ENCODE measurements around the gene ALDH2.
"Not testable (repeated sequence)": the region's sequence is repeated elsewhere in the genome, so short reads cannot be mapped to it uniquely, and the experiment has no call there.

The ALDH2 gene

DNA sequence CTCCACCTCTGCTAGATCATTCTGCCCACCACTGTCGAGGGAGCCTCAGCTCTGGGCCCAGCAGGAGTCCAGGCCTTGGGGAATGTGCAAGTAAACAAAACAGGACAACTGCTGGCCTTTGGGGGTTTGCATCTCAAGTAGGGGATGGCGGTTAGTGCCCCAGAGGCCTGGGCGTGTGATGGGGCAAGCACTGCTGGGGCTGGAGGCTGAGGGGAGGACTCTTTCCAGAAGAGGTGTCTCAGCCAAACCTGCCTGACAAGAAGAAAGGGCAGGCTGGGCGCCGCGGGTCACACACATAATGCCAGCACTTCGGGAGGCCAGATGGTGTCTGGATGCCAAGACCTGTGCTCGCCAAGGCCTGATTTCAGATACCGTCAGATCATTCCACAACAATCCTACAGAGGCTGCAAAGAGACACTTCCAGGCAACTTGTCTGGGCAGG lies 8.6 kb upstream of the ALDH2 start:
- H3K27me3 ChIP-seq (ENCODE audit: control insufficient read depth, insufficient read depth, low read length): no peaks in the 10 kb centered on the region
- no peak overlapping the region for H3K4me3 ChIP-seq (ENCODE audit: low read length)
- no peaks in the 10 kb centered on the region for H3K9me3 ChIP-seq (ENCODE audit: control insufficient read depth, insufficient read depth, low read length)
- H3K36me3 ChIP-seq (ENCODE audit: control insufficient read depth, insufficient read depth, low read length): no peaks in the 10 kb centered on the region
- H3K4me1 ChIP-seq (ENCODE audit: control insufficient read depth, insufficient read depth, low read length): no peaks in the 10 kb centered on the region
- WGBS (ENCODE audit: insufficient coverage, insufficient read length): no CpG with 5 or more reads among the region's 9 CpGs
- H3K27ac ChIP-seq (ENCODE audit: low read length): no peak overlapping the region
- no peak for DNase-seq (ENCODE audit: low read depth, low spot score)

DNA sequence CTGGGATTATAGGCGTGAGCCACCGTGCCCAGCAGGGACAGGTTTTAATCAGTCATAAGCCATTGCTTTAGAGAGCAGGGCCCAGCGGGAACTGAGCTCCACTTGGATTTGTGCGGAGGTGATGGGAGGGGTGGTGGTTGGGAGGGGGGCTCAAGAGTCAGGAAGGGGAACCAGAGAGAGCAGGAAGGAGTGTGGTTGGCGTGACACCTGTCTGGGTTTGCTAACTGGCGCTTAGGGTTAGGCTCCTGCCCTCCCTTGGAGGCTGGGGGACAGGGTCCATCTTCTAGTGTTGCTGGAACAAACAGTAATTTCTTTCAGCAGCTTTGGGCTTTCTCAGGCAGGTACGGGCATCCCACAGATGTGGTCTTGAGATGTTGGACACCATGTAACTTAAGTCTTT lies 7.5 kb upstream of the ALDH2 start:
- DNase-seq (ENCODE audit: low read depth, low spot score): no peak
- Histone ChIP-seq H3K4me1 (ENCODE audit: control insufficient read depth, insufficient read depth, low read length) (no peaks in the 10 kb centered on the region), H3K9me3 (ENCODE audit: control insufficient read depth, insufficient read depth, low read length) (no peaks in the 10 kb centered on the region), H3K27me3 (ENCODE audit: control insufficient read depth, insufficient read depth, low read length) (no peaks in the 10 kb centered on the region), H3K36me3 (ENCODE audit: control insufficient read depth, insufficient read depth, low read length) (no peaks in the 10 kb centered on the region), H3K27ac (ENCODE audit: low read length) (no peak overlapping the region), H3K4me3 (ENCODE audit: low read length) (no peak overlapping the region)
- WGBS (ENCODE audit: insufficient coverage, insufficient read length): no CpG with 5 or more reads among the region's 7 CpGs

- no peaks in the 10 kb centered on the region for H3K36me3 ChIP-seq (ENCODE audit: control insufficient read depth, insufficient read depth, low read length)
These were observed 6.7 kb upstream of the ALDH2 start for GRCh38 chr12:111759991-111760390.

DNA sequence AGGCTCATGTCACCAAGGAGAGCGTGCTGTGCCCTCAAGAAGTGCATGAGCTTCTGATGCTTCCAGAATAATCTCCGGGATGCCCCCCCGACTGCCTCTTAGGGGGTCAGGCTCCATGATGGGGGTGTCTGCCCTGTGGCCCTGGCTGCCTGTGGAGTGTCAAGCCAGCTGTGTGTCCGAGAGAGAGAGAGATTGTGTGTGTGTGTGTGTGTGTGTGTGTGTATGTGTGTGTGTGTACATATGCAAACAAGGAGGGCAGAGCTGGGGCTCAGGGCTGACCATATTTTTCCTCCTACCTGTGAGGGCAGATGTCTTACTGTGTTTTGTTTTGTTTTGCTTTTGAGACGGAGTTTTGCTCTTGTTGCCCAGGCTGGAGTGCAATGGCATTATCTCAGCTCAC lies 5.6 kb upstream of the ALDH2 start:
- Histone ChIP-seq H3K4me3 (ENCODE audit: low read length) (no peak overlapping the region), H3K27ac (ENCODE audit: low read length) (no peak overlapping the region), H3K27me3 (ENCODE audit: control insufficient read depth, insufficient read depth, low read length) (no peaks in the 10 kb centered on the region), H3K9me3 (ENCODE audit: control insufficient read depth, insufficient read depth, low read length) (no peaks in the 10 kb centered on the region), H3K4me1 (ENCODE audit: control insufficient read depth, insufficient read depth, low read length) (no peaks in the 10 kb centered on the region), H3K36me3 (ENCODE audit: control insufficient read depth, insufficient read depth, low read length) (no peaks in the 10 kb centered on the region)
- no CpG with 5 or more reads among the region's 5 CpGs for WGBS (ENCODE audit: insufficient coverage, insufficient read length)
- no peak for DNase-seq (ENCODE audit: low read depth, low spot score)

More at GRCh38 chr12:111759991-111760390, 6.7 kb upstream of the ALDH2 start:
- no peak overlapping the region for H3K4me3 ChIP-seq (ENCODE audit: low read length)
- H3K4me1 ChIP-seq (ENCODE audit: control insufficient read depth, insufficient read depth, low read length): no peaks in the 10 kb centered on the region
- no peaks in the 10 kb centered on the region for H3K27me3 ChIP-seq (ENCODE audit: control insufficient read depth, insufficient read depth, low read length)
- no peak overlapping the region for H3K27ac ChIP-seq (ENCODE audit: low read length)
- DNase-seq (ENCODE audit: low read depth, low spot score): no peak
- H3K9me3 ChIP-seq (ENCODE audit: control insufficient read depth, insufficient read depth, low read length): no peaks in the 10 kb centered on the region
- no CpG with 5 or more reads among the region's 9 CpGs for WGBS (ENCODE audit: insufficient coverage, insufficient read length)

DNA sequence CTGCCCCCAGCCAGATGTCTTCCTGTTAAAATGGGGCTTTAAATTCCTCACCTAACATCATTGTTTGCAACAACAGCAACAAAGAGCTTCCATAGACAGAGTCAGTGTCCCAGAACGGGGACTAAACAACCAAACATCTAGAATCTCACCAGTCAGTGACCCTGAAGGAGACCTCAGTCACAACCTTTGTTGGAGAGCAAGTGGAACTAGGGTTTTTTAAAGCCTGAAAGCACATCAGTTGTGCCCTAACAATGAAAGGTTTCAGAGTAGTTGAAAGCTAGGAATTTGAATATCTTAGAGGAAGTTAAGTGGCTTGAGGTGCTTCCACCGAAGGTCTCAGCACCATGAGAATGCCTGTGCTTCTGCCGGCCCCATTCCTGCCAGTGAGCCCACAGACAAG lies 5.0 kb upstream of the ALDH2 start:
- H3K36me3 ChIP-seq (ENCODE audit: control insufficient read depth, insufficient read depth, low read length): no peaks in the 10 kb centered on the region
- no peak for DNase-seq (ENCODE audit: low read depth, low spot score)
- no peak overlapping the region for H3K27ac ChIP-seq (ENCODE audit: low read length)
- peaks cover 2% of the 10 kb centered on the region; the same call in 1 of the 2 replicates for H3K4me1 ChIP-seq (ENCODE audit: control insufficient read depth, insufficient read depth, low read length)
- whole genome bisulfite sequencing (ENCODE audit: insufficient coverage, insufficient read length): no CpG with 5 or more reads among the region's 3 CpGs
- H3K4me3 ChIP-seq (ENCODE audit: low read length): no peak overlapping the region
- H3K9me3 ChIP-seq (ENCODE audit: control insufficient read depth, insufficient read depth, low read length): no peaks in the 10 kb centered on the region
- no peaks in the 10 kb centered on the region for H3K27me3 ChIP-seq (ENCODE audit: control insufficient read depth, insufficient read depth, low read length)

DNA sequence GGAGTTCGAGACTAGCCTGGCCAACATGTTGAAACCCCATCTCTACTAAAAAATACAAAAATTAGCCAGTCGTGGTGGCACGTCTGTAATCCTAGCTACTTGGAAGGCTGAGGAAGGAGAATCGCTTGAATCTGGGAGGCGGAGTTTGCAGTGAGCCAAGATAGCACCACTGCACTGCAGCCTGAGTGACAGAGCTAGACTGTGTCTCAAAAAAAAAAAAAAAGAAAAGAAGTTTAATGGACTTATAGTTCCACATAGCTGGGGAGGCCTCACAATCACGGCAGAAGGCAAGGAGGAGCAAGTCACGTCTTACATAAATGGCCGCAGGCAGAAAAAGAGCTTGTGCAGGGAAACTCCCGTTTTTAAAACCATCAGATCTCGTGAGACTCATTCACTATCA lies 3.2 kb upstream of the ALDH2 start:
- not testable (repeated sequence) for H3K9me3 ChIP-seq (ENCODE audit: control insufficient read depth, insufficient read depth, low read length)

DNA sequence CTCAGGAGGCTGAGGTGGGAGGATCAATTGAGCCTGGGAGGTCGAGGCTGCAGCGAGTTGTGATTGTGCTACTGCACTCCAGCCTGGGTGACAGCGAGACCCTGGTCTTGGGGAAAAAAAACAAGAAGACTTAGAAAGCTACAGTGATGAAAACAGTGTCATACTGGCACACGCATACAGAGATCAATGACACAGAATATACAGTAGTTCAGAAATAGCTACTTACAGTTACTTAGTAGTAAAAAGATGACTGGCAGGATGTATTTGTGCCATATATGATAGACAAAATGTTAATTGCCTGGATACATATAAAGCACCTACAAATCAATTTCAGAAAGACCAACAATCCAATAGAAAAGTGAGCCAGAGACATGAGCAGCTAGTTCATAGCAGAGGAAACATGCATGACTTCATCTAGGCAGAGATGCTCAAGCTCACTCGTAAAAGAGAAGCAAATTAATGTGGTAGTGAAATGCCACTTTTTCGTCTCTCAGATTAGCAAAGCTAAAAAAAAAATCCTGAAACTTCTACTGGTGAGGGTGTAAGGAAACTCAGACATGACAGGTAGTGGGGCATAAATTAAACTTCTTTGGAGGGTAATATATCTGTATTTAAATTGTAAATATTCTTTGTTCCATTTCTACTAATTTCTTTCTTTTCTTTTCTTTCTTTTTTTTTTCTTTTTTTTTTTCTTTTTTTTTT lies 2.5 kb upstream of the ALDH2 start:
- no peaks in the 10 kb centered on the region for H3K36me3 ChIP-seq (ENCODE audit: control insufficient read depth, insufficient read depth, low read length)
- no CpG with 5 or more reads among the region's 6 CpGs for WGBS (ENCODE audit: insufficient coverage, insufficient read length)
- H3K27me3 ChIP-seq (ENCODE audit: control insufficient read depth, insufficient read depth, low read length): no peaks in the 10 kb centered on the region
- H3K27ac ChIP-seq (ENCODE audit: low read length): no peak overlapping the region
- no peak overlapping the region for H3K4me3 ChIP-seq (ENCODE audit: low read length)
- peaks cover 2% of the 10 kb centered on the region; the same call in 1 of the 2 replicates for H3K4me1 ChIP-seq (ENCODE audit: control insufficient read depth, insufficient read depth, low read length)
- no peaks in the 10 kb centered on the region for H3K9me3 ChIP-seq (ENCODE audit: control insufficient read depth, insufficient read depth, low read length)
- DNase-seq (ENCODE audit: low read depth, low spot score): no peak

More for the DNA sequence above, 3.2 kb upstream of the ALDH2 start:
- not testable (repeated sequence) for H3K4me1 ChIP-seq (ENCODE audit: control insufficient read depth, insufficient read depth, low read length); H3K4me3 ChIP-seq (ENCODE audit: low read length); H3K36me3 ChIP-seq (ENCODE audit: control insufficient read depth, insufficient read depth, low read length); H3K27ac ChIP-seq (ENCODE audit: low read length); H3K27me3 ChIP-seq (ENCODE audit: control insufficient read depth, insufficient read depth, low read length); DNase-seq (ENCODE audit: low read depth, low spot score)
- no CpG with 5 or more reads among the region's 10 CpGs for WGBS (ENCODE audit: insufficient coverage, insufficient read length)

DNA sequence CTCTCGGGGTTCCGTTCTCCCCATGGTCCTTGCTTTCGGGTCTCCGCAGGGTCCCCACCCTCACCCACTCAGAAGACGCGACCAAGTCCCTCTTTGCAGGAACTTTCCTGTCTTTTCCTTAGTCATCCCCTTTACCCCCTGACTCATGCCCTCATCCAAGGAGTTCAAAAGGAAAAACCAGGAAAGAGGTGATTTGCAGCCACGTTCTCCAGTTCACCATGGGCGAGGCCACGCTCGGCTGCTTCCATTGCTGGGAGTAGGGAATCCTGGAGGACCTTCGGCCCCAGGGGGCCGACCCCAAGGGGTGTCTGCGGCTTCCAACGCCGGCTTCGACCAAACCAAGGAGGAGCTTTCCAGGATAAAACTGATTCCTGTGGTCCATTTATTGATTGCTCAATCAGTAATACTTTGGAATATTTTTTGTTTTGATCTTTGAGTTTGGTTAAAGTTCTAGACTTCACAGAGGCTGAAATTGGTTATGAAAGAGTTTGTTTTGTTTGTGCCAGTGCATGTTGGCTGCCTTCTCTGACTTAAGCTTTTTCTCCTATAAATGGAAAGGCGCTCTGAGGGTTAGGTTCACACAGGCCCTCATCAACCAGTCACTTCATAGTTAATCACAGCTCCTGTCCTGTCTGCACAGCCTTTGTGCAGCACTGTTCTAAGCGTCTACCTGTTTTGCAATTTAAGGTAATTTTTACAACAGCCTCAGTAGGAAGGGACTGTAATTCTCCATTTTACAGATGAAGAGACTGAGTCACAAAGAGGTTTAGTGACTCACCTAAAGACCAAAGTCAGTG lies 827 bp downstream of the ALDH2 start:
- no peaks in the 10 kb centered on the region for H3K9me3 ChIP-seq (ENCODE audit: control insufficient read depth, insufficient read depth, low read length)
- no peaks in the 10 kb centered on the region for H3K27me3 ChIP-seq (ENCODE audit: control insufficient read depth, insufficient read depth, low read length)
- peaks cover 2% of the 10 kb centered on the region; the same call in 1 of the 2 replicates for H3K4me1 ChIP-seq (ENCODE audit: control insufficient read depth, insufficient read depth, low read length)
- H3K27ac ChIP-seq (ENCODE audit: low read length): no peak overlapping the region
- no peaks in the 10 kb centered on the region for H3K36me3 ChIP-seq (ENCODE audit: control insufficient read depth, insufficient read depth, low read length)
- H3K4me3 ChIP-seq (ENCODE audit: low read length): peak overlapping the region; percentile 71
- no peak for DNase-seq (ENCODE audit: low read depth, low spot score)
- WGBS (ENCODE audit: insufficient coverage, insufficient read length): no CpG with 5 or more reads among the region's 18 CpGs

DNA sequence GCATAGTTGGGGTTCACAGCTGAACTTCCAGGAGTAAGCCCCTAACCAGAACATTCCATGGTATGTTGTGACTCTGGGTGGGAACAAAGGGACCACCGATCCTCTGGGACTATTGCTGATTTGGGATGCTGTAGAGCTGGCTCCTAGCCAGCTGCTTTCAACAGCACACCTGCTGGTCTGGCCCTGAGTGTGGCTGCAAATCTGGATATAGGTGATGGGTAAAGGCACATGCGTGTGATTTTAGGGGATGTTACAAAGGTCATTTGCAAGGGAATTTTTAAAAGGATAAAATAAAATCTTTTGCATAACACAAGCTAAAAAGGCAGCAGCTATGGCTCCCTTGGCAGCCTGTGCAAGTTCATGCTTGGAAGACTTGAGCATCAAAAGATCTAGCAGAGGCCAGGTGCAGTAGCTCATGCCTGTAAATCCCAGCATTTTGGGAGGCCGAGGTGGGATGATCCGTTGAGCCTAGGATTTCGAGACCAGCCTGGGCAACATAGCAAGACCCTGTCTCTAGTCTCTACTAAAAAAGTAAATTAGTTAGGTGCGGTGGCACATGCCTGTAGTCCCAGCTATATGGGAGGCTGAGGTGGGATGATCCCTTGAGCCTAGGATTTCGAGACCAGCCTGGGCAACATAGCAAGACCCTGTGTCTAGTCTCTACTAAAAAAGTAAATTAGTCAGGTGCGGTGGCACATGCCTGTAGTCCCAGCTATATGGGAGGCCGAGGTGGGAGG lies 1.6 kb downstream of the ALDH2 start:
- no peak overlapping the region for H3K27ac ChIP-seq (ENCODE audit: low read length)
- no peak for DNase-seq (ENCODE audit: low read depth, low spot score)
- H3K36me3 ChIP-seq (ENCODE audit: control insufficient read depth, insufficient read depth, low read length): no peaks in the 10 kb centered on the region
- no peaks in the 10 kb centered on the region for H3K27me3 ChIP-seq (ENCODE audit: control insufficient read depth, insufficient read depth, low read length)
- no peak overlapping the region for H3K4me3 ChIP-seq (ENCODE audit: low read length)
- peaks cover 2% of the 10 kb centered on the region; the same call in 1 of the 2 replicates for H3K4me1 ChIP-seq (ENCODE audit: control insufficient read depth, insufficient read depth, low read length)
- no peaks in the 10 kb centered on the region for H3K9me3 ChIP-seq (ENCODE audit: control insufficient read depth, insufficient read depth, low read length)
- no CpG with 5 or more reads among the region's 9 CpGs for WGBS (ENCODE audit: insufficient coverage, insufficient read length)

DNA sequence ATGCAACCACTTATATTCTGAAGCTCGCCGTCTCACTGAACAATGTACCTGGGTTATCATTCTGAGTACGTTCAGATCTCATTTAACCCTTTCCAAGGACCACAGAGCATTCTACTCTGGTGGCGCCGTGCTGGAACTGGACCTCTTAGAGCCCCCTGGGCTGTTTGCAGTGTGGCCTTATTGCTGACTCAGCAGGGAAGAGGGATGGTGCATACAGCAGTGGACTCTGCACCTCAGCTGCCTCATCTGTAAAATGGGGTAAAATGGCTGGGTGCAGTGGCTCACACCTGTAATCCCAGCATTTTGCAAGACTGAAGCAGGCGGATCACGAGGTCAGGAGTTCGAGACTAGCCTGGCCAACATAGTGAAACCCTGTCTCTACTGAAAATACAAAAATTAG lies 2.9 kb downstream of the ALDH2 start:
- H3K27ac ChIP-seq (ENCODE audit: low read length): no peak overlapping the region
- no peaks in the 10 kb centered on the region for H3K27me3 ChIP-seq (ENCODE audit: control insufficient read depth, insufficient read depth, low read length)
- no peak overlapping the region for H3K4me3 ChIP-seq (ENCODE audit: low read length)
- no peaks in the 10 kb centered on the region for H3K9me3 ChIP-seq (ENCODE audit: control insufficient read depth, insufficient read depth, low read length)
- H3K36me3 ChIP-seq (ENCODE audit: control insufficient read depth, insufficient read depth, low read length): no peaks in the 10 kb centered on the region
- no peak for DNase-seq (ENCODE audit: low read depth, low spot score)
- peaks cover 2% of the 10 kb centered on the region; the same call in 1 of the 2 replicates for H3K4me1 ChIP-seq (ENCODE audit: control insufficient read depth, insufficient read depth, low read length)
- no CpG with 5 or more reads among the region's 8 CpGs for WGBS (ENCODE audit: insufficient coverage, insufficient read length)
